GM21367 (cell line): Measurements from ENCODE around the gene NUP98.
"Not testable (repeated sequence)": the region's sequence is repeated elsewhere in the genome, so short reads cannot be mapped to it uniquely, and the experiment has no call there.

Experiments used
- ATAC-seq: cut with Tn5 transposase; IDR thresholded peaks from one replicate; pipeline ENCODE4 v1.9.1; 2021; ENCODE audit not compliant: unreplicated experiment

NUP98 gene

DNA sequence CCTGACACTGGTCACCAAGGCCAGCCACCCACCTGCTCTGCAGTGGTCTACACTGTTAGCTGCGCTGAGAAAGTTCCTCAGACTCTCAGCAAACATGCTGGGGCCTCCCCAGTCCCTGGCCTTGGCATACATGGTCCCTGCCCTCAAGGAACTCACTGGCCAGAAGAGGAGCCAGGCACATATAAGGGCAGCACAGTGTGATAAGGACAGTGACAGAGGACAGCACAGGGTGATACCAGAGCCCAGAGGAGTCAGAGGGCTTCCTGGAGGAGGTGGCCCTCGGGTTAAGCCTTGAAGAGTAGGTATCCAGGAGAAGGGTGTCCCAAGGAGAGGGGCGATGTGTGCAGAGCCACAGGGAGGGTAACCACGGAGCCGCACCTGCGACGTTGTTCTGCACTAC is 151.8 kb downstream of the NUP98 start:
- ATAC-seq = no peak

DNA sequence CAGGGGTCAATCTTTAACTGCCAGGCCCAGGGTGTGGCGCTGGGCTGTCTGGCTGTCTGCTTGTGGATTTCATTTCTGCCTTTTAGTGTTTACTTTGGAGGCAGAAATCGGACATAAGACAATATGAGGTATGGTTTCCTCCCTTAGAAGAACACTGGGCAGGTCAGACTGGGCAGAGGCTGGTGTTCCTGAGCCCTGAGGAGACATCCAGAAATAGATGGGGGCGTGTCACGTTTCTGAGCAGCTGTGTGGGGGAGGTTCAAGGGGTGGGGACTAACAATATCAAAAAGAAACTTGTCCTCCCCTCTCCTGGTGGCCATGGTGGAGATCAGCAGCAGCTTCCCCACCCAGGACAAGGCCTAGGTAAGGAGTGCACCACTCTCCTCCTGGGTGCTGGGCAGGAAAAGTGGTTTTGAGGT is 152.5 kb downstream of the NUP98 start, which contains the start of gene ART1:
ART1 (plus strand) TSS at position 312 of the 419 bp plus-strand sequence. CDS start 14,086 bp downstream, outside the sequence.
- ATAC-seq = no peak

DNA sequence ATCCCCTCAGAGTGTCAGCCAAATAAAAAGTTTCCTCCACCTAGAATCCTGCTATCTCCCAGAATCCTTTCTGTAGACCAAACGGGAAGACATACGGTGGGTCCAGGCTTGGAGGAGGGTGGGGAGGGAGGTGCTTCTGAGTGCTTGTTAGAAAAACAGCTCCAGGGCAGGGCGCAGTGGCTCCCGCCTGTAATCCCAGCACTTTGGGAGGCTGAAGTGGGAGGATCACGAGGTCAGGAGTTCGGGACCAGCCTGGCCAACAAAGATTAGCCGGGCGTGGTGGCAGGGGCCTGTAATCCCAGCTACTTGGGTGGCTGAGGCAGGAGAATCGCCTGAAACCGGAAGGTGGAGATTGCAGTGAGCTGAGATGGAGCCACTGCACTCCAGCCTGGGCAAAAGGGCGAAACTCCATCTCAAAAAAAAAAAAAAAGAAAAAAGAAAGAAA is 154.2 kb downstream of the NUP98 start:
- not testable (repeated sequence) for ATAC-seq

DNA sequence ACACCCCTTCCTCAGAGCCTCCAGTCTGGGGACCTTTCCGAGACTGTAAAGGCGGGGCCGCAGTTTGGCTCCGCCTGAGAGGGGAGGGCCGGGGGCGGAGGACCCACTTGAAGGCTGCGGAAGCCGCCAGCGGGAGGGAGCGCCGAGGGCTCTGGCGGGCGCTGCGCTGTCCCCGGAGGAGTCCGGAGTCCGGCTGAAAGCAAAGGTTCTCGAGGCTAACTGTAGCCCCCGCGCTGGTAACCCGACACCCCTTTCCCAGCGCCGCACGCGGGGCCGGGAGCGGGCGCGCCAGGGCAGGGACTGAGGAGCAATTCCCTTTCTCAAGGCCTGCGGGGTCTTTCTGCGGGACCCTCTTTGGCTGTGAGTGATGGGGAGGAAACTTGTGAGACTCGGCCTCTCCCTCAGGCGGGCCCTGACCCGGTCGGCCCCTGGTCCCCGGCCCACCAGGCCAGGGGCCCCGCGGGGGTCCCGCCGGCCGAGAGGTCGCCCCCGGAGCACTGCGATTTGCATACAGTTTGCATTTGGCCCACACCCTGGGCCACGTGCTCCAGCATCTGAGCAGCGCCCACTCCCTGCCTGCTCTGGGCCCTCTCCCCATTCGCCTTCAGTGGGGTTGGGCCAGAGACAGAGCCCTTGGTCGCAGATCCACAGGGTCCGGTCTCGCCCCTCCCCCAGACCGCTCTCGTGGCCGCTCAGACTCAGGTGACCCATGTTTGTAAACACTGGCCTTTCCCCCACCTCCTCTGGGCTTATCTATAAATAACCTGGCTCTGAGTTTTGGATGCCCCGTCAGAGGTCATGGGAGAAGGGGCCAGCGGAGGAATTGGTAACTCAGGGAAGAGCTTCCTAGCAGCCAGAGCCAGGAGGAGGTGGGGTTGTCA is 155.0 kb downstream of the NUP98 start:
- no peak for ATAC-seq

DNA sequence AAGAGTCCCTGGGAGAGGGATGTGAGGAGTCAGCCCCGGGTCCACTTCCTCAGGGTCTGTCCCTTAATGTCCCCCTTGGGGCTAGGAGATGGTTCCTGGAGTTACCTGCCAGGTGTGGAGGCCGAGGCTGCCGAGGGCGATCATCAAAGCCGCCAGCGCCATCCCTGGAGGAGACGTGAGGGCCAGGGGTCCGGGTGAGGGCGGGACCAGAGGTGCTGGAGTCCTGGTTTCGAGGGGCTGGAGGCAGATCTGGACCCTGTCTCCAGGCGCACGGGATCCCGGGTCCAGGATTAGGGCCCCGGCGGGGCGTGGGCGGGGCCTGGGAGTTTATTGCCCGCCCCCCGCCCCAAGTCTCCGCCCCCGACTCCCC is 155.7 kb downstream of the NUP98 start, which contains the start of gene ART5:
ART5 (minus strand) TSS at position 292 of the 370 bp plus-strand sequence; CDS start at position 162, 130 bp downstream.
- no peak for ATAC-seq

DNA sequence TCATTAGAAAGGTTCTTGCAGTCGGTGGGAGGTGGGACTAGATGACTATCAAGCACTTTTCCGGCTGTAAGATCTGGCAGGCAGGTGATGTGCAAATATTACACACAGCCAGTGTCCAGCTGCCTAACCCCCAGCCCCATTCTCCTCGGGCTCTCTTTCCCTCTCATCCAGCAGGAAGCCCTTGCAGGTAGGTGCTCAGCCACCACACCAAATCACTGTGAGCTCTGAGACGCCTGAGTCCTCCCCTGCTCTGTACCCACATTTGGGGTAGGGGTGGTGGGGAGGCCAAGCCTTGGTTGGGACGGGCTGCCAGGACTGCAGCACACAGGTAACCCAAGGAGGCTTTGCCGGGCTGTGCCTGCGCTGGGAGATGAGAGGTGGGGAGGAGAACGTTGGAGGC is 156.2 kb downstream of the NUP98 start:
- ATAC-seq = no peak

DNA sequence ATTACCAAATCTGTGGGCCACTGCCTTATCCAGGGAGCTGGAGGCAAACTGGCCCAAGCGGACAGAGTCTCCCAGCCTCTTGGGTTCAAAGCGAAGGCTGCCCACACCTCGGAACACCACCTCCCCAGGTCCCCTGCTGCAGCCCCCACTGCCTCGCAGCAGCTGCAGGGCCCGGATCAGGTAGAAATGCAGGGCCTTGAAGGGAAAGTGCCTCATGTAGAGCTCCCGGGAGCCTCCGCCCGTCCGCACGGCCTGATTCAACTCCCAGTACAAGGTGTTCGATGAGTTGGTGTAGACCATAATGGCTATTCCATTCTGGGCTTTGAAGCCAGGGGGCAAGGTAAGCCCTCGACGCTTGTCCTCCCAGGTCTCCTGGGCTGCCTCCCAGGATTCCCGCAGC is 157.5 kb downstream of the NUP98 start:
- ATAC-seq = no peak

DNA sequence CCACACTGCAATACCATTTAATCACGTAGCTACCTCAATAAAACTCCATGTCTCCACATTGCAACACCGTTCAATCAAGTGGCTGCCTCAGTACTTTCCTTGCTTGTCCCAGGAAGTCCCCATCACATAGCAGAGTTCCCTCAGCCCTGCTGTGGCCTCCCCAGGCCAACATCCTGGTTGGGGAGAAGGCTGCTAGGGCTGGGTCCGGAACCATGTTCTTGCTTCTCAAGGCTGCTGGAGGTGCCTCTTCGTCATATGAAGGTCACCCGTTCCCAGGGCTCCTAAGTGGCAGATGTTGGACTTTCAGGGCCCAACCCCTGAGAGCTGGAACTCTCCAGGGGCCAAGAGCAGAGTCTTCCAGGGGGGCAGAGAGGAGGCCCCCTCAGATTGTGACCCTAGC is 158.8 kb downstream of the NUP98 start:
- no peak for ATAC-seq

DNA sequence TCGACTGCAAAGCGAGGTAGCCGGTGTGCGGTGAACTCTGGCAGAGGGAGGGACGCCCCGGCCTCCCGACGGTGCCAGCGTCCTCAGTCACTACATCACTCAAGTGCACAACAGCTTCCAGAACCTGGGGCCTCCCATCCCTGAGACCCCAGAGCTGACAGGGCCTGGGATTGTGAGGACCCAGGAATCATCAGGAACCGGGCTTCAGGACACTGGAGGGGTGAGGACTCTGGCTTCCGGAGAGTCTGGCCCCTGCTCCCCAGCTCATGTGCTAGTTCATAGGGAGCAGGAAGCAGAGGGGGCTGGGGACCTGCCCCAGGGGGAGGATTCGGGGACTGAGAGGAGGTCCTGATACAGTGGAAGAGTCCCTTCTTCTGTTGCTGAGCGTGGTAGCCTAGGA is 160.2 kb downstream of the NUP98 start:
- no peak for ATAC-seq

DNA sequence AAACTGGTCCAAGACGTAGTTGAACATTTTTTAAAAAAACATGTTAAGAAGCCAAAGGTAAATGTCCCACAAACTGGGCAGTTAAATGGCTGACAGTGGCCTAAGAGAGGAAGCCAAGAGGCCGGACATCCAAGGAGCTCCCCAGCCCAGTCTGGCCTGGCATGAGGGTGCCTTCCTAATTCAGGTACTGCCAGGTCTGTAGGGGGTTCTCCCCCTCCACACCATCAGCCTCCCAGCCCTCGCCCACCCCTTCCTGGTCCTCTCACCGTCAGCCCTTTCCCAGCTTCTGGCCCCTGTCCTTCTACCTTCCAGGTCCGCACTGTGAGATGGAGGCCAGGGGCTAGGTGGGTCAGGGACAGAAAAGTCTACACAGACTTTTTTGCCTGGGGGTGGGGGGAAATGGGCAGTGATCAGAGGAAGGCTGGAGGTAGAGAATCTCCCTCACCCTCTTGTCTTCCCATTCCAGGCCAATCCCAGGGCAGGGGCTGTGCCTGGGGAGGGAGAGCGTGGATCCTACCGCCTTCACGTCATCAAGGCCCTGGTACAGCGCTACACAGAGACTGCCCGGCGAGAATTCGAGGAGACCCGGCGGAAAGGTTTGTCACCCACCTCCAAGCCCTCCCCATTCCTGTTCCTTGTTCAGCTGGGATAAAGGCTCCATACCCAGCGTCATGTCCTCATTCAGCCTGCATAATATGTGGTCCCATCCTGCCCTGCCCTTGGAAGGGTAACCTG is 161.5 kb downstream of the NUP98 start:
- ATAC-seq = no peak

DNA sequence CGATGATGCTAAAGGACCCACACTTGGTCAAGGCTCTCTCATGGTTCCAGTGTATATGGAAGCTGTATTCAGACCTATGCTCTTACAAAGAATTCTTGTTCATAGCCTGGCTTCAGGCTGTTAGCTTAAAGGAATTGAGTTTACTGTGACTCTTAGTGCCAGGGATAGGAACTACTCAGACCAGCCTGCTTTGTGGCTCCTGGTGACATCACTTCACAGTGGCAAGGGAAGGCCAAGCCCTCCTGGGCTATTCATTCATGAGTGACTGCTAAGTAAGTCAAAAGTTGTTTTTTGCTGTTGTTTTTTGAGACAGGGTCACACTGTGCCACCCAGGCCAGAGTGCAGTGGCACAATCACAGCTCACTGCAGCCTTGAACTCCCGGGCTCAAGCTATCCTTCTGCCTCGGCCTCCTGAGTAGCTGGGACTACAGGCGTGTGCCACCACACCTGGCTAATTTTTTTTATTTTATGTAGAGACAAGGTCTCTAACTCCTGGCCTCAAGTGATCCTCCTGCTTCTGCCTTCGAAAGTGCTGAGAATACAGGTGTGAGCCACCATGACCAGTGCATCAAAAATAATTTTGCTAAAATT is 165.2 kb downstream of the NUP98 start:
- ATAC-seq = no peak

DNA sequence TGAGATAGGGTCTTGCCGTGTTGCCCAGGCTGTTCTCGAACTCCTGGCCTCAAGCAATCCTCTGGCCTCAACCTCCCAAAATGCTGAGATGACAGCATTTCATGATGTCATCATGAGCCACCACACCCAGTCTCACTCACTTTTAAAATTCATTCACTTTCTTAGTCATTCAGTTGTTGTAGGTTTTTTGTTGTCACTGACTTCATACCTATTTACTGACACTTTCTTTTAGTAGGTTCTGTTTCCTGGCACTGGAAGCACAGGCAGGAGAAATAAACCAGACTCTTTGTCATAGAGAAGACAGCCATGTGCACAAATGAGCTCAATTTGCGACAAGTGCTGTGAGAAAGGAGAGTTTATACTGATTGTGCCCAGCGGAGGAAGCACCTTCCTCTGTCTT is 166.0 kb downstream of the NUP98 start:
- ATAC-seq = no peak

DNA sequence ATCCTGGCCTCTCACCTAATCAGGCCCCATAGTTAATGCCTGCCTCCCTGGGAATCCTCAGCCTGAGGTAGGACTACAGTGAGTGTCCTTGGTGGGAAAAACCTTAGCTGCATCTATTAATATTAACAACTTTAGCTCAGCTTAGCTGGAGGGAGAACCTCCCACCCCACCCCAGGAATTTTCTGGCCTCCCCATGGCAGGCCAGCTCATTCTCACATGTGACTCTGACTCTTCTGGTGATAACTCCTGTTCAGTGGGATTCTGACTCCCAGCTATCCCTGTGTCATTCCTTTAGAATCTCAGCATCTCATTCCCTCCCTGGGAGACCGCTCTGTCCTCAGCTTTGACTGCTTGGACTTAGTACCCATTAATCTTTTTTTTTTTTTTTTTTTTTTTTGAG is 170.1 kb downstream of the NUP98 start:
- ATAC-seq = no peak

DNA sequence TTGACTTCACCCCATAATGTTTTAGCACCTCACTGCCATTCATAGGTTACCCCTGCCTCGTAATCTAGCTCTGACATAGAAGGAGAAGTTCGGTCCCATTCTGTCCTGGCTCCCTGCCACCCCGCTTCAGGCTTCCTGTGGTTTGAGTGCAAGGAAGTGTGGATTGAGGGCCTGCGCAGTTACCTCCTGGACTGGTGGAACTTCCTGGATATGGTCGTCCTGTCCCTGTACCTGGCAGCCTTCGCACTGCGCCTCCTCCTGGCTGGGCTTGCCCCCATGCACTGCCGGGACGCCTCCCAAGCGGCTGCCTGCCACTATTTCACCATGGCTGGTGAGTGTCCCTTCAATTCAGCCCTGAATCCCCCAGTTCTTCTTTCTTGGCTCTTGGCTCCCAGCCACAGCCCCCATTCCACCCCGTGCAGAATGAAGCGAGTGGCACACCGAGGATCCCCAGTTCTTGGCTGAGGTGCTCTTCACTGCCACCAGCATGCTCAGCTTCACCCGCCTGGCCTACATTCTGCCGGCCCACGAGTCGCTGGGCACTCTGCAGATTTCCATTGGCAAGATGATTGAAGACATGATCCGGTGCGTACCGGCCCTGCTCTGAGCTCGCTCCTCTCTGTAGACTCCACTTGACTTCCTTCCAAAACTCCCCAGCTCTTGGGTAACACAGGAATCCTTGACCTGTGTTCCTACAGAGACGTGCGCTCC is 170.9 kb downstream of the NUP98 start:
- no peak for ATAC-seq
